H9 (cell line): ENCODE results near the gene CORO1C. TPM values are rescaled to one million over a fixed set of nuclear protein-coding genes. Genes with fewer than 3 reads are reported as not detected.

Experiments used
- DNase-seq: peaks from one replicate; pipeline ENCODE4 v3.0.0-alpha.2; 2017
- H2AFZ ChIP-seq: one replicate; pipeline ENCODE4 v1.6.1; 2013; ENCODE audit warnings: mild to moderate bottlenecking, low read length, control low read depth, moderate library complexity
- H2AK5ac ChIP-seq: 2 replicates; pipeline ENCODE4 v1.6.1; 2013; ENCODE audit warnings: low read length, control low read depth, mixed read lengths; ENCODE audit not compliant: insufficient read length
- H2BK120ac ChIP-seq: one replicate; pipeline ENCODE4 v1.6.1; 2013; ENCODE audit warnings: low read depth, mild to moderate bottlenecking, low read length, control low read depth, inconsistent platforms; ENCODE audit not compliant: poor library complexity, severe bottlenecking
- H2BK12ac ChIP-seq: 2 replicates; pipeline ENCODE4 v1.6.1; 2013; ENCODE audit warnings: low read length, control low read depth, mixed read lengths, low read depth; ENCODE audit not compliant: insufficient read length
- H2BK15ac ChIP-seq: 2 replicates; pipeline ENCODE4 v1.6.1; 2013; ENCODE audit warnings: low read depth, low read length, control low read depth
- H2BK20ac ChIP-seq: one replicate; pipeline ENCODE4 v1.6.1; 2013; ENCODE audit warnings: low read depth, mild to moderate bottlenecking, low read length, control low read depth, inconsistent platforms; ENCODE audit not compliant: poor library complexity, severe bottlenecking
- H2BK5ac ChIP-seq: 2 replicates; pipeline ENCODE4 v1.6.1; 2013; ENCODE audit warnings: low read length, control low read depth, mixed read lengths; ENCODE audit not compliant: insufficient read length
- H3K14ac ChIP-seq: 2 replicates; pipeline ENCODE4 v1.6.1; 2013; ENCODE audit warnings: low read length, control low read depth; ENCODE audit not compliant: insufficient read depth
- H3K18ac ChIP-seq: 2 replicates; pipeline ENCODE4 v1.6.1; 2013; ENCODE audit warnings: low read depth, mild to moderate bottlenecking, mixed read lengths, low read length, control low read depth; ENCODE audit not compliant: insufficient read length
- H3K23ac ChIP-seq: 2 replicates; pipeline ENCODE4 v1.6.1; 2013; ENCODE audit warnings: low read length, control low read depth, mixed read lengths, low read depth; ENCODE audit not compliant: insufficient read length
- H3K23me2 ChIP-seq: 2 replicates; pipeline ENCODE4 v1.6.1; 2013; ENCODE audit warnings: low read depth, mild to moderate bottlenecking, mixed read lengths, low read length, control low read depth; ENCODE audit not compliant: insufficient read length, poor library complexity, severe bottlenecking
- H3K27ac ChIP-seq: 2 replicates; pipeline ENCODE4 v1.5.1; 2013; ENCODE audit warnings: low read length, control low read depth, mixed read lengths, low read depth; ENCODE audit not compliant: insufficient read length
- H3K27me3 ChIP-seq: 2 replicates; pipeline ENCODE4 v1.6.1; 2013; ENCODE audit warnings: low read length, control low read depth, inconsistent platforms; ENCODE audit not compliant: insufficient read depth
- H3K4ac ChIP-seq: 2 replicates; pipeline ENCODE4 v1.6.1; 2013; ENCODE audit warnings: low read depth, mild to moderate bottlenecking, control low read depth, inconsistent platforms, low read length, moderate library complexity
- H3K4me1 ChIP-seq: 2 replicates; pipeline ENCODE4 v1.6.1; 2013; ENCODE audit warnings: low read length, control low read depth, inconsistent platforms; ENCODE audit not compliant: insufficient read depth
- H3K4me2 ChIP-seq: 2 replicates; pipeline ENCODE4 v1.6.1; 2013; ENCODE audit warnings: low read length, control low read depth, mixed read lengths; ENCODE audit not compliant: insufficient read length, insufficient read depth
- H3K56ac ChIP-seq: 2 replicates; pipeline ENCODE4 v1.6.1; 2013; ENCODE audit warnings: low read depth, mild to moderate bottlenecking, mixed read lengths, low read length, control low read depth; ENCODE audit not compliant: insufficient read length
- H3K79me1 ChIP-seq: 2 replicates; pipeline ENCODE4 v1.6.1; 2013; ENCODE audit warnings: low read depth, mild to moderate bottlenecking, moderate library complexity, low read length, control low read depth, inconsistent platforms; ENCODE audit not compliant: insufficient read depth, poor library complexity, severe bottlenecking
- H3K79me2 ChIP-seq: 2 replicates; pipeline ENCODE4 v1.6.1; 2013; ENCODE audit warnings: low read length, control low read depth, inconsistent platforms; ENCODE audit not compliant: insufficient read depth
- H3K9ac ChIP-seq: 2 replicates; pipeline ENCODE4 v1.6.1; 2013; ENCODE audit warnings: low read length, control low read depth, mixed read lengths; ENCODE audit not compliant: insufficient read length; ENCODE audit errors: extremely low read depth
- H3K9me3 ChIP-seq: one replicate; pipeline ENCODE4 v1.6.1; 2013; ENCODE audit warnings: low read depth, low read length, inconsistent platforms; ENCODE audit not compliant: control insufficient read depth
- H3T11ph ChIP-seq: one replicate; pipeline ENCODE4 v1.6.1; 2013; ENCODE audit warnings: mild to moderate bottlenecking, low read length, control low read depth, inconsistent platforms
- H4K20me1 ChIP-seq: one replicate; pipeline ENCODE4 v1.6.1; 2013; ENCODE audit not compliant: control insufficient read depth, insufficient read length, insufficient read depth
- H4K5ac ChIP-seq: 2 replicates; pipeline ENCODE4 v1.6.1; 2013; ENCODE audit warnings: low read depth, mild to moderate bottlenecking, mixed read lengths, low read length, control low read depth; ENCODE audit not compliant: insufficient read length
- H4K8ac ChIP-seq: replicated peaks from 2 replicates; pipeline ENCODE4 v1.6.1; 2013; ENCODE audit warnings: low read length, control low read depth, mixed read lengths, low read depth; ENCODE audit not compliant: insufficient read length
- H4K91ac ChIP-seq: 2 replicates; pipeline ENCODE4 v1.6.1; 2013; ENCODE audit warnings: low read depth, mild to moderate bottlenecking, moderate library complexity, mixed read lengths, low read length, control low read depth; ENCODE audit not compliant: insufficient read length
- H3K27ac Mint-ChIP-seq, 3 experiments: 2 replicates in 2 of 3; 3 replicates in 1 of 3; pipeline ENCODE4 v1.8.0; 2020 to 2021; ENCODE audit warnings: mixed read lengths in 3 of 3, mild to moderate bottlenecking in 1 of 3, moderate library complexity in 1 of 3
- H3K27me3 Mint-ChIP-seq: 2 replicates; pipeline ENCODE4 v1.8.0; 2021; ENCODE audit warnings: low read depth, mild to moderate bottlenecking, moderate library complexity, mixed read lengths
- H3K36me3 Mint-ChIP-seq, 3 experiments: 2 replicates in 2 of 3; 3 replicates in 1 of 3; pipeline ENCODE4 v1.8.0; 2020 to 2021; ENCODE audit warnings: low read depth in 3 of 3, mixed read lengths in 3 of 3; ENCODE audit not compliant: insufficient read depth in 1 of 3
- H3K4me1 Mint-ChIP-seq, 2 experiments: 2 replicates each; pipeline ENCODE4 v1.8.0; 2020; ENCODE audit warnings: mixed read lengths in 2 of 2
- H3K4me3 Mint-ChIP-seq, 2 experiments: 2 replicates in 1 of 2; 3 replicates in 1 of 2; pipeline ENCODE4 v1.8.0; 2020 to 2021; ENCODE audit warnings: mild to moderate bottlenecking in 2 of 2, mixed read lengths in 2 of 2, moderate library complexity in 1 of 2
- H3K9me3 Mint-ChIP-seq, 2 experiments: 2 replicates in 1 of 2; 3 replicates in 1 of 2; pipeline ENCODE4 v1.8.0; 2020; ENCODE audit warnings: mild to moderate bottlenecking in 2 of 2, mixed read lengths in 2 of 2, moderate library complexity in 1 of 2
- CTCF ChIP-seq: fragments of 200-600 bp; sonication (generic); conservative IDR thresholded peaks from 3 replicates; pipeline ENCODE4 v1.8.0; 2021; ENCODE audit warnings: antibody characterized with exemption, mild to moderate bottlenecking
- WGBS: extraction: QIAGEN DNeasy Blood & Tissue Kit; methylation state at CpG from one replicate; pipeline ENCODE4 v1.1.7; 2013; ENCODE audit warnings: missing lambda C conversion rate, low lambda C conversion rate, mixed read lengths; ENCODE audit not compliant: insufficient read length; ENCODE audit errors: extremely low coverage; 5-methylcytosine and 5-hydroxymethylcytosine counted together
- total RNA-seq: library from RNA; stranded (reverse); gene quantifications from 2 replicates; pipeline ENCODE4 v1.2.1, GENCODE V29; 2021

Gene CORO1C
- total RNA-seq, 1 experiment from 2014 or later: 154 TPM

- H4K91ac ChIP-seq: no peak overlapping the region
- Mint-ChIP-seq H3K4me3 (no peak overlapping the region), H3K27ac (peak overlapping the region; percentile 56 to 86 (median 59)), H3K27me3 (no peaks in the 10 kb centered on the region), H3K36me3 (peaks cover 3 to 11% (median 4%) of the 10 kb centered on the region in 3 experiments; a peak in 4 of 7 replicates), H3K9me3 (no peaks in the 10 kb centered on the region), H3K4me1 (peaks cover 22 to 24% of the 10 kb centered on the region in 2 experiments)
- H2BK20ac ChIP-seq: peak overlapping the region; percentile 93
- H3K27ac ChIP-seq: no peak overlapping the region
- DNase-seq: no peak
- H3K9ac ChIP-seq: no peak overlapping the region
- no peak overlapping the region for H3K56ac ChIP-seq
- H2BK12ac ChIP-seq: no peak overlapping the region
- no peak overlapping the region for H3T11ph ChIP-seq
- no peak overlapping the region for H2BK120ac ChIP-seq
- H3K4me1 ChIP-seq: peaks cover 7% of the 10 kb centered on the region
- H3K23ac ChIP-seq: no peak overlapping the region
- H3K79me2 ChIP-seq: no peaks in the 10 kb centered on the region
- H3K14ac ChIP-seq: peak overlapping the region; percentile 49; the same call in 1 of the 2 replicates
- no peak overlapping the region for H3K4me2 ChIP-seq
- no peaks in the 10 kb centered on the region for H4K20me1 ChIP-seq
- no peak overlapping the region for H2BK5ac ChIP-seq
- H3K18ac ChIP-seq: no peak overlapping the region
- no peaks in the 10 kb centered on the region for H3K27me3 ChIP-seq
- WGBS: no CpG with 5 or more reads among the region's 7 CpGs
- peak overlapping the region; percentile 41 for H2AK5ac ChIP-seq
- H2BK15ac ChIP-seq: no peak overlapping the region
- H3K9me3 ChIP-seq: no peaks in the 10 kb centered on the region
- H4K8ac ChIP-seq: no peak overlapping the region
- no peak for TF ChIP-seq CTCF
- no peaks in the 10 kb centered on the region for H3K79me1 ChIP-seq
- no peaks in the 10 kb centered on the region for H3K23me2 ChIP-seq
- no peak overlapping the region for H3K4ac ChIP-seq
- H2AFZ ChIP-seq: no peak overlapping the region
- no peak overlapping the region for H4K5ac ChIP-seq
These were observed 61.2 kb downstream of the CORO1C start for GRCh38 chr12:108670066-108670631.
